ENCODE measurements around the gene KRT13. TPM values are rescaled to one million over a fixed set of nuclear protein-coding genes. Genes with fewer than 3 reads are reported as not detected.

Gene KRT13
- total and polyA plus RNA-seq, 2 experiments from 2014 or later = not detected

- H3K9me3 Mint-ChIP-seq = no peaks in the 10 kb centered on the region
- H3F3A ChIP-seq (replicated peaks; ENCODE audit: low read depth) = no peaks in the 10 kb centered on the region
- H3K4me3 Mint-ChIP-seq = no peak overlapping the region
- no peak overlapping the region for H3K4me3 ChIP-seq
- TF ChIP-seq ZNF462 (CRISPR knock-in tag; IDR thresholded peaks at IDR 0.05) (no peak), JUNB (IDR thresholded peaks at IDR 0.05; ENCODE audit: unreplicated experiment) (no peak)
- H3K27me3 Mint-ChIP-seq (ENCODE audit: insufficient read depth, low read depth, poor library complexity) = peaks cover 22% of the 10 kb centered on the region
- no peaks in the 10 kb centered on the region for H3K9me2 ChIP-seq (ENCODE audit: insufficient read depth)
- peaks cover 39% of the 10 kb centered on the region for H3K4me1 Mint-ChIP-seq
- H3K36me3 ChIP-seq (ENCODE audit: insufficient read depth) = no peaks in the 10 kb centered on the region
- DNase-seq (ENCODE audit: low spot score) (no peak), ATAC-seq (no peak)
- peaks cover 12% of the 10 kb centered on the region for H3K4me1 ChIP-seq (ENCODE audit: insufficient read depth)
- H3K27me3 ChIP-seq (ENCODE audit: insufficient read depth) = no peaks in the 10 kb centered on the region
- no peaks in the 10 kb centered on the region for H4K20me1 ChIP-seq (replicated peaks; ENCODE audit: insufficient read depth)
- no peak overlapping the region for H3K27ac Mint-ChIP-seq
- H2AFZ ChIP-seq = no peak overlapping the region
- no peaks in the 10 kb centered on the region for H3K36me3 Mint-ChIP-seq (ENCODE audit: low read depth)
- H3K27ac ChIP-seq (ENCODE audit: low read depth) = no peak overlapping the region
- no peaks in the 10 kb centered on the region for H3K79me2 ChIP-seq (replicated peaks; ENCODE audit: insufficient read depth)
- H3K4me2 ChIP-seq = no peak overlapping the region
These were observed 28.2 kb upstream of the KRT13 start for GRCh38 chr17:41533613-41534012.

- no peaks in the 10 kb centered on the region for H3F3A ChIP-seq (replicated peaks; ENCODE audit: low read depth)
- no peaks in the 10 kb centered on the region for H3K36me3 Mint-ChIP-seq (ENCODE audit: low read depth)
- no peak overlapping the region for H3K27ac ChIP-seq (ENCODE audit: low read depth)
- H3K9me3 Mint-ChIP-seq = no peaks in the 10 kb centered on the region
- peaks cover 15% of the 10 kb centered on the region for H3K4me1 ChIP-seq (ENCODE audit: insufficient read depth)
- no peaks in the 10 kb centered on the region for H4K20me1 ChIP-seq (replicated peaks; ENCODE audit: insufficient read depth)
- H2AFZ ChIP-seq = no peak overlapping the region
- no peak overlapping the region for H3K4me3 Mint-ChIP-seq
- DNase-seq (ENCODE audit: low spot score) = no peak
- no peaks in the 10 kb centered on the region for H3K9me2 ChIP-seq (ENCODE audit: insufficient read depth)
- H3K79me2 ChIP-seq (replicated peaks; ENCODE audit: insufficient read depth) = no peaks in the 10 kb centered on the region
- H3K4me2 ChIP-seq = no peak overlapping the region
- ATAC-seq = no peak
- peaks cover 27% of the 10 kb centered on the region for H3K27me3 Mint-ChIP-seq (ENCODE audit: insufficient read depth, low read depth, poor library complexity)
- H3K27ac Mint-ChIP-seq = no peak overlapping the region
- H3K36me3 ChIP-seq (ENCODE audit: insufficient read depth) = no peaks in the 10 kb centered on the region
- H3K4me1 Mint-ChIP-seq = peaks cover 39% of the 10 kb centered on the region
- no peaks in the 10 kb centered on the region for H3K27me3 ChIP-seq (ENCODE audit: insufficient read depth)
- H3K4me3 ChIP-seq = no peak overlapping the region
- no peak for TF ChIP-seq ZNF462 (CRISPR knock-in tag; IDR thresholded peaks at IDR 0.05)
- no peak for TF ChIP-seq NANOG (IDR thresholded peaks at IDR 0.05; ENCODE audit: borderline replicate concordance)
- TF ChIP-seq EZH2phosphoT487 (IDR thresholded peaks at IDR 0.05; ENCODE audit: unreplicated experiment) = no peak
- TF ChIP-seq ZNF114 (CRISPR knock-in tag; IDR thresholded peaks at IDR 0.05) = no peak
These were observed 27.6 kb upstream of the KRT13 start for GRCh38 chr17:41532947-41533570.
